Stimulated activated CD4-positive, alpha-beta T cell treated with anti-CD3 and anti-CD28 coated beads, Interleukin-1b, Interleukin-23, amount 100 ng/mL, for 1 hour (primary cell): ENCODE results near the gene CCDC134.
"Not testable (repeated sequence)": the region's sequence is repeated elsewhere in the genome, so short reads cannot be mapped to it uniquely, and the experiment has no call there.

Source experiments
- DNase-seq, 2 donors: peaks; one replicate each; pipeline ENCODE4 v3.0.0-alpha.2; 2020; ENCODE audit warnings: low read depth in 2 of 2

Gene CCDC134

GRCh38 chr22:41825376-41825775 is 24.9 kb downstream of the CCDC134 start:
- DNase-seq: no peak

GRCh38 chr22:41826021-41826420 is 25.5 kb downstream of the CCDC134 start:
- no peak for DNase-seq

GRCh38 chr22:41826430-41827383 is 26.2 kb downstream of the CCDC134 start:
- DNase-seq: no peak

- no peak for DNase-seq
Measured at GRCh38 chr22:41827671-41828070, 27.2 kb downstream of the CCDC134 start.

GRCh38 chr22:41828516-41828915 is 28.0 kb downstream of the CCDC134 start:
- no peak for DNase-seq

- no peak for DNase-seq
Measured at GRCh38 chr22:41830174-41830573, 29.7 kb downstream of the CCDC134 start.

GRCh38 chr22:41831383-41831782 is 30.9 kb downstream of the CCDC134 start:
- no peak for DNase-seq

- DNase-seq: no peak
Measured at GRCh38 chr22:41831828-41832552, 31.5 kb downstream of the CCDC134 start.

- peak; percentile 96 to 97 for DNase-seq
Measured at GRCh38 chr22:41832553-41833368, 32.3 kb downstream of the CCDC134 start, which contains the start of gene SREBF2. SREBF2 (plus strand) TSS chr22:41833105; CDS start chr22:41833271, 166 bp downstream.

GRCh38 chr22:41833369-41834004 is 33.0 kb downstream of the CCDC134 start:
- DNase-seq: no peak

- no peak for DNase-seq
Measured at GRCh38 chr22:41834005-41834944, 33.8 kb downstream of the CCDC134 start.

GRCh38 chr22:41835462-41835861 is 35.0 kb downstream of the CCDC134 start:
- DNase-seq: not testable (repeated sequence)

- no peak for DNase-seq
Measured at GRCh38 chr22:41836551-41836950, 36.1 kb downstream of the CCDC134 start.

GRCh38 chr22:41838842-41839618 is 38.6 kb downstream of the CCDC134 start:
- no peak for DNase-seq

- no peak for DNase-seq
Measured at GRCh38 chr22:41840216-41840615, 39.7 kb downstream of the CCDC134 start.

- DNase-seq: no peak
Measured at GRCh38 chr22:41841085-41841712, 40.7 kb downstream of the CCDC134 start.

- DNase-seq: no peak
Measured at GRCh38 chr22:41842996-41843970, 42.8 kb downstream of the CCDC134 start.

- DNase-seq: no peak
Measured at GRCh38 chr22:41844036-41844435, 43.6 kb downstream of the CCDC134 start.
